ENCODE data around the gene PRSS27. TPM values are rescaled to one million over a fixed set of nuclear protein-coding genes. Genes with fewer than 3 reads are reported as not detected.
"Not testable (repeated sequence)": the region's sequence is repeated elsewhere in the genome, so short reads cannot be mapped to it uniquely, and the experiment has no call there.

The PRSS27 gene
- total RNA-seq, 1 donor from 2014 or later = 1.8 TPM

GRCh38 chr16:2673066-2673999 is 46.7 kb downstream of the PRSS27 start:
- Mint-ChIP-seq H3K4me3 (ENCODE audit: low read depth) (peak overlapping the region; percentile 82), H3K27ac (peak overlapping the region; percentile 71), H3K27me3 (ENCODE audit: low read depth) (no peaks in the 10 kb centered on the region), H3K9me3 (no peaks in the 10 kb centered on the region), H3K36me3 (ENCODE audit: low read depth) (peaks cover 41% of the 10 kb centered on the region), H3K4me1 (ENCODE audit: low read depth) (peaks cover 30% of the 10 kb centered on the region)
- intact Hi-C loops (cut with micrococcal nuclease) = loop anchor here (2.0 kb wide), 1 partner anchor 79 kb away; the partner anchor contains the start of gene SRRM2
- DNase-seq (ENCODE audit: low spot score) = peak; percentile 94

DNA sequence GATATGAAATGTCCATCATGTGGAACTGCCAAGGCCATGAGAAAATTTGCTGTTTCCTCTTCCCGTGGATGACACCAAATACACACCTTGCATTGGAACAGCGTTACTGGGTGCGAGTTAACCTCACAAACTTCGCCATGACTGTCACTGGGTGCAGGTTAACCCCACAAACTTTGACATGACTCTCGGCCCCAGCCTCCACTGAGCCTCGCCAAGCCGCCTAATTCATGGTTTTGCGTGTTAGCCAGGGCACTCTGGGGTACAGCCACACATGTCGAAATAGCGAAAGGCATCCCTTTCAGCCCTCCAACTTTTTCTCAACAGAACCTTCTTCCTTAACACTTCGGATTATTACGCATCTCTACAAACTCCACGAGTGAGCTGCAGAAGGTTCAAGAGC is 48.3 kb downstream of the PRSS27 start:
- peak overlapping the region; percentile 65 for H3K27ac Mint-ChIP-seq

DNA sequence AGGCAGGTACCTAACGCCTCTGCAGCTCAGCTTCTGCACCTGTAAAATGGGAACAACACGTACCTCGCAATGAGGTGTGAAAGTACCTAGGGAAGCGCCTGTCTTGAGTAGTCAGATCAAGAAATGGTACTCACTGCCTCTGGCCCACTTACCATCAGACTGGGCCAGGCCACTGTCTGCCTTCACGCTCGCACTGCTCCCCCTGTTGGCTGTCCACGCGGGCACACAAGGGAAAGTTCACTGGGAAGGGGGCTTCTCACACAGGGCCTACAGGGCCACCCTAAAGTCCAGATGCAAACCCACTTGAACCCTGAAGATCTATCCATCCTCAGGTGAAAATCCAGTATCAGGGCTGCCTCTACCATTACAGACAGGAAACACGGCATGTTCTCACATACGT is 48.8 kb downstream of the PRSS27 start:
- Mint-ChIP-seq H3K4me3 (ENCODE audit: low read depth) (peak overlapping the region; percentile 71), H3K36me3 (ENCODE audit: low read depth) (peaks cover 62% of the 10 kb centered on the region), H3K4me1 (ENCODE audit: low read depth) (peaks cover 34% of the 10 kb centered on the region)
- H3K9me3 Mint-ChIP-seq; intact Hi-C loops (cut with micrococcal nuclease); H3K27me3 Mint-ChIP-seq (ENCODE audit: low read depth); DNase-seq (ENCODE audit: low spot score); H3K27ac Mint-ChIP-seq: not testable (repeated sequence)

More for the DNA sequence above, 48.3 kb downstream of the PRSS27 start:
- no peaks in the 10 kb centered on the region for H3K9me3 Mint-ChIP-seq
- no peak for DNase-seq (ENCODE audit: low spot score)
- intact Hi-C loops (cut with micrococcal nuclease) = loop anchor here (2.0 kb wide), 1 partner anchor 81 kb away; the partner anchor contains the start of gene SRRM2
- peaks cover 57% of the 10 kb centered on the region for H3K36me3 Mint-ChIP-seq (ENCODE audit: low read depth)
- H3K4me1 Mint-ChIP-seq (ENCODE audit: low read depth) = peaks cover 31% of the 10 kb centered on the region
- peak overlapping the region; percentile 88 for H3K4me3 Mint-ChIP-seq (ENCODE audit: low read depth)
- H3K27me3 Mint-ChIP-seq (ENCODE audit: low read depth) = no peaks in the 10 kb centered on the region

DNA sequence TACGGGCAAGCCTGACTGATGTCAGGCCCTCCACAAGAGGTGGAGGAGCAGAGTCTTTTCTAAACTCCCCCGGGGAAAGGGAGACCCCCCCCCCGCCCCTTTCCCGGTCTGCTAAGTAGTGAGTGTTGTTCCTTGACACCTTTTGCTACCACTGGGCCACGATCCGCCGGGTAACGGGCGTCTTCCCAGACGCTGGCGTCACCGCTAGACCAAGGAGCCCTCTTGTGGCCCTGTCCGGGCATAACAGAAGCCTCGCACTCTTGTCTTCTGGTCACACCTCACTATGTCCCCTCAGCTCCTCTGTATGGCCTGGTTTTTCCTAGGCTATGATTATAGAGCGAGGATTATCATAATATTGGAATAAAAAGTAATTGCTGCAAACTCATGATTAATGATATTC is 50.0 kb downstream of the PRSS27 start:
- Mint-ChIP-seq H3K4me1 (ENCODE audit: low read depth) (peaks cover 38% of the 10 kb centered on the region), H3K36me3 (ENCODE audit: low read depth) (peaks cover 74% of the 10 kb centered on the region), H3K4me3 (ENCODE audit: low read depth) (peak overlapping the region; percentile 71), H3K27ac (peak overlapping the region; percentile 76)
- intact Hi-C loops (cut with micrococcal nuclease); H3K9me3 Mint-ChIP-seq; H3K27me3 Mint-ChIP-seq (ENCODE audit: low read depth): not testable (repeated sequence)
- DNase-seq (ENCODE audit: low spot score) = peak; percentile 51

GRCh38 chr16:2669587-2669986 is 50.4 kb downstream of the PRSS27 start:
- Mint-ChIP-seq H3K27ac (peak overlapping the region; percentile 76), H3K4me1 (ENCODE audit: low read depth) (peaks cover 42% of the 10 kb centered on the region), H3K4me3 (ENCODE audit: low read depth) (peak overlapping the region; percentile 71), H3K36me3 (ENCODE audit: low read depth) (peaks cover 78% of the 10 kb centered on the region)
- H3K9me3 Mint-ChIP-seq; DNase-seq (ENCODE audit: low spot score); H3K27me3 Mint-ChIP-seq (ENCODE audit: low read depth); intact Hi-C loops (cut with micrococcal nuclease): not testable (repeated sequence)

- peak overlapping the region; percentile 62 for H3K27ac Mint-ChIP-seq
- H3K36me3 Mint-ChIP-seq (ENCODE audit: low read depth) = peaks cover 96% of the 10 kb centered on the region
- H3K4me3 Mint-ChIP-seq (ENCODE audit: low read depth) = peak overlapping the region; percentile 78
- peaks cover 56% of the 10 kb centered on the region for H3K4me1 Mint-ChIP-seq (ENCODE audit: low read depth)
- H3K9me3 Mint-ChIP-seq; H3K27me3 Mint-ChIP-seq (ENCODE audit: low read depth); intact Hi-C loops (cut with micrococcal nuclease); DNase-seq (ENCODE audit: low spot score): not testable (repeated sequence)
These were observed 53.4 kb downstream of the PRSS27 start for GRCh38 chr16:2666671-2667070.

DNA sequence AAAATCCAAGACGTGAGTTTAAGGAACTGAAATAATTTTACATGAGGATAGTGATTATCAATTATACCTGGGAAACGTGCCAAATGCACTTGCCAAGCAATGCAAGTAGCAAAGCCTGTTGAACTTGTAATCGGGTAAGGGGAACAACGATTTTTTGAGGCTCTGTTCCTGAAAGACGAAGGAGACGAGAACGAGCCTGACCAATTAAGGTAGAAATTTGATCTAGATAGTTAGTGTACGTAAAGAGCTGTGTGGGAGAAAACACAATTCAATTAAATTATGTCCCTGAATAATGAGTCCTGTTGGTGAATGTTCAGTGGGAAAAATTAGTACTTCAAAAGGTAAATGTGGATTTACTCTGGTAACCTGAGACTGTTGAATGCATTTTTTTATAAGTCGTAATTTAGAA is 55.4 kb downstream of the PRSS27 start:
- H3K4me1 Mint-ChIP-seq (ENCODE audit: low read depth) = peaks cover 58% of the 10 kb centered on the region
- H3K27ac Mint-ChIP-seq = peak overlapping the region; percentile 95
- peaks cover 90% of the 10 kb centered on the region for H3K36me3 Mint-ChIP-seq (ENCODE audit: low read depth)
- DNase-seq (ENCODE audit: low spot score) = no peak
- no peaks in the 10 kb centered on the region for H3K9me3 Mint-ChIP-seq
- peak overlapping the region; percentile 78 for H3K4me3 Mint-ChIP-seq (ENCODE audit: low read depth)
- H3K27me3 Mint-ChIP-seq (ENCODE audit: low read depth) = no peaks in the 10 kb centered on the region
- intact Hi-C loops (cut with micrococcal nuclease) = loop anchor here (1.0 kb wide), 1 partner anchor 18 kb away; the partner anchor contains the start of gene KCTD5

DNA sequence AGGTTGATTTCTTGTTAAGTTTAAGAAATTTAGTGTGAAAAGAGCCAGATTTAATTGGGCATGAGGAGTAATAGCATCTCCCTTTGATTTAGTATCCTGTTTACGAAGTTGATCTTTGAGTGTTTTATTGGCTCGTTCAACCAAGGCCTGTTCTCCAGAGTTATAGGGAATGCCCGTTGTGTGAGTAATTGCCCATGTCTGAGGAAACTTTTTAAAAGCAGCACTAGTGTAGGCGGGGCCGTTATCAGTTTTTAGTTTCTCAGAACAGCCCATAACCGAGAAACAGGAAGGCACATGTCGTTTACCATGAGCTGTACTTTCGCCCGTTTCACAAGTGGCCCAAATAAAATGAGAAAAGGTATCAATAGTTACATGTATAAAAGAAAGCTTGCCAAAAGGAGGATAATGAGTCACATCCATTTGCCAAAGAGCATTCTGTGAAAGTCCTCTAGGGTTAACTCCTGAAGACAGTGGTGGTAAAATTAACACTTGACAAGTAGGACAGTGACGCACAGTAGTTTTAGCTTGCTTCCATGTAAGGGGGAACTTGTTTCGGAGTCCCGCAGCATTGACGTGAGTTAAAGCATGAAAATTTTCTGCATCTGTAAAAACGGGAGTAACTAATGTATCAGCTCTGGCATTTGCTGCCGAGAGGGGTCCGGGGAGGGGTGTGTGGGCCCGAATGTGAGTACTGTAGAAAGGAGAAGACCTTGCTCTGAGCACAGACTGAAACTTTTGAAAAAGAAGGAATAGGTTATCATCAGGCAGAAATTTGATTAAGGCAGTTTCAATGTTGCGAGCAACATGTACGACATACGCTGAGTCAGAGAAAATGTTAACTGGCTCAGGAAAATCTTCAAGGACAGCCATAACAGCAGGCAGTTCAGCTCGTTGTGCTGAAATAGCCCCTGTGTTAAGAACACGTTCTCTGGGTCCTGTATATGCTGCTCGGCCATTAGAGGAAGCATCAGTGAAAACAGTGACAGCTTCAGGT is 56.2 kb downstream of the PRSS27 start:
- H3K27me3 Mint-ChIP-seq (ENCODE audit: low read depth) = no peaks in the 10 kb centered on the region
- peak overlapping the region; percentile 78 for H3K4me3 Mint-ChIP-seq (ENCODE audit: low read depth)
- H3K9me3 Mint-ChIP-seq = no peaks in the 10 kb centered on the region
- peak; percentile 31 for DNase-seq (ENCODE audit: low spot score)
- H3K4me1 Mint-ChIP-seq (ENCODE audit: low read depth) = peaks cover 54% of the 10 kb centered on the region
- intact Hi-C loops (cut with micrococcal nuclease) = loop anchor here (1.0 kb wide), 1 partner anchor 18 kb away; the partner anchor contains the start of gene KCTD5
- H3K36me3 Mint-ChIP-seq (ENCODE audit: low read depth) = peaks cover 82% of the 10 kb centered on the region
- H3K27ac Mint-ChIP-seq = peak overlapping the region; percentile 95

Other genes with a start within 250 kb of the PRSS27 start
- 0.28 TPM in 1 of 2 replicates, not detected in the other for gene NTN3, start 248.9 kb downstream of the PRSS27 start, total RNA-seq
- gene TBC1D24, start 245.1 kb downstream of the PRSS27 start, total RNA-seq = 19.6 and 21.4 TPM in 2 replicates
- gene ATP6V0C, start 206.3 kb downstream of the PRSS27 start, total RNA-seq = 114 and 119 TPM in 2 replicates
- gene AMDHD2, start 199.9 kb downstream of the PRSS27 start, total RNA-seq = 29.3 and 30.1 TPM in 2 replicates
- gene CEMP1, start 188.8 kb downstream of the PRSS27 start, total RNA-seq = 0.25 TPM in 1 of 2 replicates, not detected in the other
- 45.7 and 48.5 TPM in 2 replicates for gene PDPK1, start 182.2 kb downstream of the PRSS27 start, total RNA-seq
- gene KCTD5, start 37.7 kb downstream of the PRSS27 start, total RNA-seq = 65.5 and 68.5 TPM in 2 replicates
- gene SRRM2, start 32.4 kb upstream of the PRSS27 start, total RNA-seq = 694 and 701 TPM in 2 replicates
- gene ELOB, start 57.1 kb upstream of the PRSS27 start, total RNA-seq = 242 and 252 TPM in 2 replicates
- gene PRSS33, start 67.3 kb upstream of the PRSS27 start, total RNA-seq = not detected in 2 replicates
- not detected in 2 replicates for gene PRSS41, start 78.2 kb upstream of the PRSS27 start, total RNA-seq
- gene PRSS21, start 97.0 kb upstream of the PRSS27 start, total RNA-seq = 11.4 and 11.5 TPM in 2 replicates
- gene ZG16B, start 110.1 kb upstream of the PRSS27 start, total RNA-seq = 7.7 and 8.6 TPM in 2 replicates
- not detected in 2 replicates for gene PRSS22, start 137.9 kb upstream of the PRSS27 start, total RNA-seq
- gene FLYWCH2, start 163.0 kb upstream of the PRSS27 start, total RNA-seq = 21.0 and 23.6 TPM in 2 replicates
- gene FLYWCH1, start 191.7 kb upstream of the PRSS27 start, total RNA-seq = 65.4 and 67.4 TPM in 2 replicates
- 0.09 TPM in 1 of 2 replicates, not detected in the other for gene KREMEN2, start 244.1 kb upstream of the PRSS27 start, total RNA-seq
- 46.9 and 49.9 TPM in 2 replicates for gene PAQR4, start 249.1 kb upstream of the PRSS27 start, total RNA-seq

Data from activated T-helper 2 cell treated with anti-CD3 and anti-CD28 coated beads, Interferon-gamma antibody, Interleukin-2, Interleukin-4, amounts not matched to agents 10 μg/mL and 5 μg/mL and 100 μg/mL, durations not matched to agents 14 hours and 24 hours and 36 hours (primary cell).